NCI-H2081 (cell line): ENCODE data around the gene SMIM1.

Experiments used
- DNase-seq, 2 experiments: peaks; one replicate each; lab custom pipeline; 2025; lab: John Stamatoyannopoulos, UW

SMIM1 gene

DNA sequence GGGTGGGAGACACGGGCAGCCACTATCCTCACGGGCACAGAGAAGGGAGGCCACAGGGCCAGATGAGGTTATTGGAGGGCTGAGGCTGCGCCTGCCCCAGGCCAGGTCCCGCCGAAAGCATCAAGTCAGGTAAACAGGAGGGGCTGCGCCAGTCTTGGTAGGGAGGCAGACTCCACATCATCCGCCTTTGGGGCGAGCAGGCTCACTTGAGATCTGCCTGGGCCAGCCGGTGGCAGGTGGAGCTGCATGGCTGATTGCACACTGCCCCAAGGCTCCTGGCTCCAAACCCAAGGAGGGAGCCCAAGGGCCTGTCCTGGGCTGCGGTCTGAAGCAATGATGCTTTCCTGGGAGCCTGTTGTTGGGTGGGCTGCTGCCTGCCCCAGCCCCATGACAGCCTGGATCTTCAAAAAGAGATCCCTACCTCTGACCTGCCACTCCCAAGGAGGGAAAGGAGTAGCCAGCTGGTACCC is 4.6 kb downstream of the SMIM1 start:
- DNase-seq: no peak

DNA sequence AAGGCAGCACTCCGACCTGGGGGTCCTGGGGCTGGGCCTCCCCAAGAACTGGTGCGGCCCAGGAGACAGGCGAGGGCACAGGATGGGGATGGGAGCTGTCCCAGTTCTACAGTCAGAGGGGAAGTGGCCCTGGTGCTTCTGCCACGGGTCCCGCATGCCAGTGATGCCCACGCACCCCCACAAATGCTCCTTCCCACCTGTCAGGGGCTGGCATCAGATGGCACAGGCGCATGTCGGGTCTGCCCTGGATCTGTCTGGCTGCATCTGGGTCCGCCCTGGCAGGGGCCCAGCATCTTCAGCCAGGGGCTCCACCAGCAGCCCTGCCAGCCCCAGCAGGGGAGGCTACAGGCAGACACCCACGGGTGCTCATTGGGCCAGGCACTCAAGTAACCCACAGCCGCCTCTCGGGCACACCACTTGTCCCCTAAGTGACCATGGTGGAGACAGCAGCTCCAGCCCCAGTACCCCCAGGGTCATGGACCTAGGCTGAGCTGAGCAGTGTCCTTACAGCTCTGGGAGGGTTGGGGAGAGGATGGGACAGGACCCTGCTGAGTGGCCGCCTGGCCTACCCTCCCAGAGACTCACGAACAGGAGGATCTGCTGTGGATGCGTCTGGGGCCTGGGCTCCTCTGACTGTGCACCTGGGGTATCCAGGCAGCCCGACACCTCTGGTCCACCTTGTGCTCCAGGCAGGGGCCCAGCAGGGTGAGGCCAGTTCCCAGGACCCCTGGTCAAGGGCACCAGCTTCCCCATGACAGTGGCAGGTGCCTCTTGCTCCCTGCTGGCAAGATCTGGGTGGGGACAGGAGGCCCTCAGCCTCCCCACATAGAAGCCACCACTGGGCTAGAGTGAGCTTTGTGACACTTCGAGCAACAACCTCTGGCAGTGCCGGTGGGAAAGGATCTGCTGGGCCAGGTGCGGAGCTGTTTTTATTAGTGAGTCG is 5.4 kb downstream of the SMIM1 start:
- DNase-seq: no peak

- no peak for DNase-seq
Observed at GRCh38 chr1:3778590-3779264, 6.2 kb downstream of the SMIM1 start.

GRCh38 chr1:3779265-3779911 is 6.8 kb downstream of the SMIM1 start:
- no peak for DNase-seq

GRCh38 chr1:3779912-3780416 is 7.4 kb downstream of the SMIM1 start:
- DNase-seq: no peak

GRCh38 chr1:3780901-3781300 is 8.4 kb downstream of the SMIM1 start:
- DNase-seq: no peak

DNA sequence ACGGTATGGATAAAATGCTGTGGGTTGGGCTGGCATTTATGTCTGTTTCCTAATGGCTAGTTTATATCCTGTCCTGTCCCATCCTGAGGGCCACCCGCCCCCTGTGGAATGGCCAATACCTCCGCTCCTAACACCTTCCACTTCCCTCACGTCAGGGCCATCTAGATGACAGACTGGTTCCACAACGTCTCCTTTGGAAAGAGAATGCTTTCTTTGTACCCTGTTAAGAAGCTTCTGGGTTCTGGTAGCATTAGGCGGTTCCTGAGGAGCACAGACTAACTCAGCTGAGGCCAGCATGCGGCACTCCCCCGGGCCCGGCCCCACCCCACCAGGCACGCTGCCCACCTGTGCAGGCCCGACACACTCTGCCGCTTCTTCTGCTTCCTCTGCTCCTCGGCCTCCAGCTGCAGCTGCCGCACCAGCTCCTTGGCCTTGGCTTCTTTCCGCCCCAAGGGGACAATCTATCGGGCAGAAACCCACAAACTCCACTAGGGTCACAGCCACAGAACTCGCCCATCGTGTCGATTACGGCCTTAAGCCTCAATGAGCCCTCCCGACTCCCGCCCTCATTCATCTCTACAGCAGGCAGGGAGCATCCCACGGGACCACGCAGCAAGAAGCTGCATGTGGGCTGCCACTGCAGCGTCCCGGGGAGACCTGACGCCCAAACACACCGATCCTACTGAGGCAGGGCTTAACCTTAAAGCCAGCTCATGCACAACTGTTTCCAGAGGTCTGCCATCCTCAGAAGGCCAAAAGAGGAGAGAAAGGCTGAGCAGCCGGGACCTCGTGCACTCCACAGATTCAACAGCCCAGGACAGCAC is 11.3 kb downstream of the SMIM1 start:
- no peak for DNase-seq

DNA sequence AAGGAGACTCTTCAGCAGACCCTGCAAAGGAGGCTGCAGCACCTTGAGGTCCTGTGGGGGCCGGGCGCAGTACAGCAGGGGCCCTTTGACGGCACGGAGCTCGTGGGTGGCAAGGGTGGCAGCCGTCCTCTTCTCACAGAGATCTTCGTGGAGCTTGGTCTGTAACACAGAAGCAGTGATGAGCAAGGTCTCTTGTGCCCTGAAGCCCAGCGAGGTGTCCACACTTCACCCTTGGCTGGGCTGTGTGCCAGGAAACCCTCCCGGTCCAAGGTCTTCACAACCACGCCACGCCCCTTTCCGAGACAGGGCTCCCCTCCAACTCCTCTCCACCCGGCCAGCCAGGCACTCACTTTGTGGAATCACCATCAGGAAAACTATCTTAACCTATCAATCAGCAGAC is 12.5 kb downstream of the SMIM1 start:
- no peak for DNase-seq

- DNase-seq: no peak
Observed at GRCh38 chr1:3785456-3786157, 13.1 kb downstream of the SMIM1 start.

GRCh38 chr1:3786468-3787348 is 14.2 kb downstream of the SMIM1 start:
- DNase-seq: no peak

GRCh38 chr1:3787349-3787715 is 14.8 kb downstream of the SMIM1 start:
- no peak for DNase-seq

DNA sequence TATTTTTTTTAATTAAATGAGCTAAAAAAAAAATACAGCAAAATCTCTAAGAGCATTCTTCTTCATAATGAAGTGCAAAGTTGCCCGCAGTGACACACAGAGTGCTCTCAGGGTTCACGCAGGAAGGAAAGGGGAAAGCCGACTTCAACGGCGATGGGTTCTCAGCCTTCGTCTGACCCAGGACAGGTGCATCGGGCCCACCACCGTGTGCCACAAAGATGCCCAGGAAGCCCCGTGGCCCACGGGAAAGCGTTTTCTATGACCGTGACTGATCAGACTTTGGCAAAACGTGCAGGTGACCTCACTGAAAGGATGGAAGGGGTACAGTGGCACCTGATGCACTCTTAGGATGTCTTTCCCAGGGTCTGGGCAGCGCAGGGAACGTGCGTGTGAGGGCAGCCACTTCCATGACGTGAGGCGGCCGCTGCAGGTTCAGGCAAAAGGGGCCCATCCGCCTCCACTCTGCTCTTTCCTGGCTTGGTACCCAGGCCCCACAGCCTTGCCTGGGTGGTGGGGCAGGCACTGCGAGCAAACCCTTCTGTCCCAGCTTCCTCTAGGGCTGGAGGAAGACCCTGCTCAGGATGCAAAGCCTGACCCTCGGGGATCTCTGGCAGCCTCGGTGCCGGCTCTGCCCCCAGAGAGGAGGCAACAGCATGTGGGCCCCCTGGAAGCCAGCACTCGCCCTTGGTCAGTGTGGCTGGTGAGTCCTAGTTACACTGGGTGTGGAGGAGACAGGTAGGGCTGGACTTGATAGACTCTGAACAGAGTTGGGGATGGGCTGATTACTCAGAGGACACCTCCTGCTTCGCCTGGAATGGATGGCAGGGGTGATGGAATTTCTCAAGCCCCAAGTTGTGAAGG is 15.4 kb downstream of the SMIM1 start:
- DNase-seq: no peak

DNA sequence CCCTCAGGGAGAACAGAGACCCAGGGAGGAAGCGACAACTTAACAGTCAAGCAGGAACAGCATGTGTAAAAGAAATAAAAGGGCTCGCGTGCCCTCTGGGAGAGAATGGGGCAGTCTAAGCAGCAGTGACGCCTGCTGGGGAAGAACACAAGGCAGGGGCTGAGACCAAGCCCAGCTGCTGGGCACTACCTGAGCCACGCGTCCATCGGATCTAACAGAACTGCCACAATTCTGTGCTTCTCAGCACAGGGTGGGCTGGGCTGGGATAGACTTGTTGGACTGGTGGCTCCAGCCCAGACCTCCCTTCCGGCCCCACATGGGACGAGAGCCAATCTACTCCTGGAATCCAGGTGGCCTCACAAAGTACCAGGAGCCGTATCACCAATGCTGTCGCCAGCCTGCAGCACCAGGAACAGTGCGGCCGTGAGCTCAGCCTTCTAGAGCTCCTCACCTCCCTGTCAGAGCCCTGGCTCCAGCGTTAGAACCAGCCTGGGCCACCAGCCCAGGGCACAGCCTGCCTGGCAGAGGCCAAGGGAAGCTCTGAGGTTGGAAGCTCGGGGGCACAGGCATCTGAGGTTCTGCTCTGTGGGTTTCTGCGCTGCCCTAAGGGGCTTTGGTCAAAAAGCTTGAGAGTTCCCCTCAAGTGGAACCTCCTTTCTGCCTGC is 16.3 kb downstream of the SMIM1 start:
- DNase-seq: no peak

GRCh38 chr1:3789421-3790300 is 17.1 kb downstream of the SMIM1 start:
- no peak for DNase-seq

DNA sequence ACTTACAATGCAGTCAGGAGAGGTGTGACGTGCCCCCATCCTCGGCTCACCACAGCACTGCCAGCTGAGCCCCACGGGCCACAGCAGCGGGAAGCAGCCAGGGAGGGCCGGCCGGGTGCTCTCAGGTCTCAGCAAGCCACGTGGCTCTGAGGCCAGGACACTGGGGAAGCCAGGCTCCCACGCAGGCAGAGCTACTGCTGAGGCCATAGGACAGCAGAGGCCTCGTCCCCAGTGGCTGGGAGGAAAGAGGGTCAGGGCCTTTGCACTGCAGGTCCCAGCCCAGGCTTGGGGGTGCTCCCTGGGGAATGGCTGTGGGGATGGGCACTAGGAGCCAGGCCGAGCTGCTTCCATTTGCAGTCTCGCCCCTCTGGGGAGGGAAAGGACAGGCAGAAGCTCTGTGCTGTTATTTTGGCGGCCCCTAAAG is 18.0 kb downstream of the SMIM1 start:
- no peak for DNase-seq

DNA sequence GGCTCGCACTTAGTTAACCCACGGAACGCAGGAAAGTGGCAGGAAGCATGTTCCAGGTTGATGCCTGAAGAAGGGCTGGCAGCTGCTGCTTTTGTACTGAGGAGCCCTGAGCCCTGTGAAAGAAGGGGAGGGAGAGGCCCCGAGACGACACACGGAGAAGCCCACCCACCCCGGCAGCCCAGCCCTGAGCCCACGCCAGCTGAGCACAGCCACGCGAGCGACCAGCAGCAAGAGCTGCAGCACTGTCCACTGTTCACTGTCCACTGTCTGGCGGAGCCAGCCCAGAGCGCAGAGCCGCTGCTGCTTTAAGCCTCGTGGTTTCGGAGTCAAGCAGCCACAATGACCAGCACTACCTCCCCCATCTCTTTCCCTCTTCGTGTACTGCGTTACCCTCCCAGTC is 18.4 kb downstream of the SMIM1 start:
- DNase-seq: no peak

- DNase-seq: no peak
Observed at GRCh38 chr1:3795453-3796214, 23.1 kb downstream of the SMIM1 start.
